ENCODE data around the gene MTHFD1L.

Gene MTHFD1L

DNA sequence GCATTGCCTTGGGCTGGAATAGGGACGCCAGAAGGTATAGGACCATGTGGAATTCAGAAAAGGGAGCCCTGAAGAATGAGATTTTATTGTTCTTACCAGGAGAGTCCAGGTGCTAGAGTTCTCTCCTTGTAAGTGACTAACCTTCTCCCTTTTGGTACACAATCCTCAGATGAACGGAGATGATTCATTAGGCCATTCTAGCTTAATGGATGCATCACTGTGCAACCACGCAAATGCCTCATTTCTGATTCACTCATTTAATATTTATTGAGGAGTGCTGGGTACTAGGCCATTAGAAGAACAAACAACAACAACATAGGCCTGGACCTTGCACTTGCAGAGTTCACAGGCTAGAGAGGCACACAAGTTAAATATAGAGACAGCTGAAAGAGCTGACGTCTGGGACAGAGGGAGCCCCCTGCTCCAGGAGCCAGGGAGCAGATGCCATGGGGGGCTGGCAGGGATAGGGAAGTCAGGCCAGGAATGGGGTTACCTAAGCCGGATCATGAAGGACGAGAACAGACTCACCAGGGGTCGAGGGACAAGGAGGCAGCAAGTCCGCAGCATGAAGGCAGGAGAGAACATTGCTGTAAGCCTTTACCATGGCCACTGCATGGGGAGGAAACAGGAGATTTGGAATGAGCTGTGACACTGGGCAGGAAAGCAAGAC lies 194.7 kb downstream of the MTHFD1L start:
- DNase-seq (ENCODE audit: insufficient read length, low spot score) (peak; percentile 28), FAIRE-seq (peak; percentile 58)
- TF ChIP-seq POLR2A (IDR thresholded peaks at IDR 0.05; ENCODE audit: low read depth, low read length), result no peak

DNA sequence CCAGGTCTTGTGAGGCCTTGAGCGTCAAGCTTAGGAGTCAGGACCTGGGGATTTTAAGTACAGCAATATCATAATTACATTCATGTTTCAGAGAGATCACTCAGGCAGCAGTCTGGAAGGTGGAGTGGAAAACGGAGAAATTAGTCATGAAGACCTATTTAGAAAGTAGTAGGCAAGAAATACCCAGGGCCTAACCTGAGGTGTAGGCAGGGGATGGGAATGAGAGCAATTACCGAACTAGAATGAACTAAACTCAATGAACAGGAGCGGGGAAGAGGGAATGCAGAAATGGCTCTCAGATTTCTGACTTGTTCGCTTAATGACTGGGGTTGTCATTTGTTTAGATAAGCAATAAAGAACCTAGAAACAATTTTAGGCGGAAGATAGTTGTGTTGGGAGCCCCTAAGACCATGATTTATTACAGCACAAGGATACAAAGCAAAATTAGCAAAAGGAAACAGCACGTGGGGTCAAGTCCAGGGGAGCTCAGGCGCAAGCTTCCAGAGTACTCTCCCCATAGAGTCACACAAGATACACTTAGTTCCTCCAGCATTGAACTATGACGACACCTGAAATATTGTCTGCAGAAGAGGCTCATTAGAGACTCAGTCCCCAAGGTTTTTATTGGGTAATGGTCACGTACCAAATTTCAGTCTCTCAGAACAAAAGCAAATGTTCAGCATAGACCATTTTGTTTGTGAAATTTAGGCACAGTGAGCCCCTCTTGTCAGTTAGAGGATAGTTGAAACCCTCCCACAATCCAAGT lies 195.4 kb downstream of the MTHFD1L start:
- FAIRE-seq (no peak), DNase-seq (ENCODE audit: insufficient read length, low spot score) (no peak)
- no peak for TF ChIP-seq POLR2A (IDR thresholded peaks at IDR 0.05; ENCODE audit: low read depth, low read length)

DNA sequence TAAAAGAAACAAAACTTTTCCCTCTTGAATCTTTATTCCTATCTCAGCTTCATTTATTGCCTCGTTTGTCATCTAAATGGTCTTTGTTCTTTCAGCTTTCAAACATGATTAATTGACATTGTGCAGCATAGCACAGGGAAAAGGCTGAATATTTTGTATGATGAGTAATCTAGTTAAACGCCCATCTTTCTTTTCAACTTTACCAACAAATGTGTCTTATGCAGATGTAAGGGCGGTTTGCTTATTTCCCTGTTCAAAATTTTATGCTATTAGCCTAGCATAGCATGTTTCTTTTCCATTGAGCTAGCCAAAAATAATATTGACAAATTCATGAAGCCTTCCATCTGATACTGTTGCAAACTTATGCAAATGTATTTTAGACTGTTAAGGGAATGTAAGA lies 197.8 kb downstream of the MTHFD1L start:
- TF ChIP-seq POLR2A (IDR thresholded peaks at IDR 0.05; ENCODE audit: low read depth, low read length), result no peak
- DNase-seq (ENCODE audit: insufficient read length, low spot score), result peak; percentile 26
- no peak for FAIRE-seq

DNA sequence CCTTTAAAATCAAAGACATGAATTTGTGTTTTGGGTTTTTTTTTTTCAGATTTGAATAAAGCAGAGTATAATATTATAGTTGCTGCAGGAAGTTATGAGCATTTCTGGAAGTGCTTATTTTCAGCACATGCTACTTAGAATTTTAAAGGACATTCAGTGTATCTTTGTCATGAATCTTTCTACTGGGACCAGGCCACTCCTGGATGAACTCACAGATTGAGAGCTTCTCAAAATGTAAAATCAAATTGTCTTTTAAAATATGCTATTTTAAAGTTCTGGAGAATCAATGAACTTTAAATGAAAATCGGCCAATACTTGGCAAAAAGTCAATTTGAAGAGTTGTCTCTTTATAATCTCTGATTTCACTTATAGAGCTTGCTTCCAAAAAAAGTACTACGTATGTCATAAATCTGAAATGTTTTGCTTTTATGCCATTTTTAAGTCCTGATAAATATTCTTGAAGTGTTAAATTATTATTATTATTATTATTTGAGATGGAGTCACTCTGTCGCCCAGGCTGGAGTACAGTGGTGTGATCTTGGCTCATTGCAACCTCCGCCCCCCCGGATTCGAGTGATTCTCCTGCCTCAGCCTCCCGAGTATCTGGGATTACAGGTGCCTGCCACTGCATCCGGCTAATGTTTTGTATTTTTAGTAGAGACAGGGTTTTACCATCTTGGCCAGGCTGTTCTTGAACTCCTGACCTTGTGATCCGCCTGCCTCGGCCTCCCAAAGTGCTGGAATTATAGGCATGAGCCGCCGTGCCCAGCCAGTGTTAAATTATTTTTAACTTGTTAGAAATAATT lies 198.5 kb downstream of the MTHFD1L start:
- no peak for TF ChIP-seq POLR2A (IDR thresholded peaks at IDR 0.05; ENCODE audit: low read depth, low read length)
- DNase-seq (ENCODE audit: insufficient read length, low spot score) (no peak), FAIRE-seq (no peak)

DNA sequence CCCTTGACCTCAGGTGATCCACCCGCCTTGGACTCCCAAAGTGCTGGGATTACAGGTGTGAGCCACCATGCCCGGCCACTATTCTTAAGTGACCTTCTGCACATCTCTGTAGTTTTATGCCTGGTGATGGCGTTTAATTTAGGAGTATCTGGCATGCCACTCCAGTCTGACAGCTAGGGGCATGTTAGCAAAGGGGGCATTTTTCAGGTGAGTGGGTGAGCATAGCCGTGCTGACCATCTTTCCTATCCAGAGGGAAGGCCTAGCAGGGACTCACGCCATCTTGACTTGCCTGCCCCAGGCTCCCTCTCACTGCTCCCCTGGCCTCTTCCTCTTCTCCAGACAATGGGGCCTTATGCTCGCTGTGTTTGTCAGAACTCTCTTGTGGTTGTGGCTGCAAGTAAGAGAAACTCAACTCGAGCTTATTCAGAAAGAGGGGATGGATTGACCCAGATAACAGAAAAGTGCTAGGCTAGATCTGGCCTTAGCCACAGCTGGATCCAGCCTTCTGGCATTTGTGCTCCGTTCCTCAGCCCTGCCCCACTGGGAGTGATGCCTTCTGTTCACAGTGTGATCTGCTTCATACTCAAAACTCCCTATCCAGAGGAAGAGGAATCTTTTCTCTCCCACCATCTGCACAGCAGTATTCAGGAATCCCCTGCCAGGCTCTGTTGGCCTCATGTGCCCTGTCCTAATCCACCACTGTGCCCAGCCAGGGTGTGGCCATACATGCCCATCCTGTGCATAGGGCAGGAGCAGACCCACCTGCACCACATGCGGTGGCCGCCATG lies 199.7 kb downstream of the MTHFD1L start:
- no peak for FAIRE-seq
- TF ChIP-seq POLR2A (IDR thresholded peaks at IDR 0.05; ENCODE audit: low read depth, low read length), result no peak
- no peak for DNase-seq (ENCODE audit: insufficient read length, low spot score)

DNA sequence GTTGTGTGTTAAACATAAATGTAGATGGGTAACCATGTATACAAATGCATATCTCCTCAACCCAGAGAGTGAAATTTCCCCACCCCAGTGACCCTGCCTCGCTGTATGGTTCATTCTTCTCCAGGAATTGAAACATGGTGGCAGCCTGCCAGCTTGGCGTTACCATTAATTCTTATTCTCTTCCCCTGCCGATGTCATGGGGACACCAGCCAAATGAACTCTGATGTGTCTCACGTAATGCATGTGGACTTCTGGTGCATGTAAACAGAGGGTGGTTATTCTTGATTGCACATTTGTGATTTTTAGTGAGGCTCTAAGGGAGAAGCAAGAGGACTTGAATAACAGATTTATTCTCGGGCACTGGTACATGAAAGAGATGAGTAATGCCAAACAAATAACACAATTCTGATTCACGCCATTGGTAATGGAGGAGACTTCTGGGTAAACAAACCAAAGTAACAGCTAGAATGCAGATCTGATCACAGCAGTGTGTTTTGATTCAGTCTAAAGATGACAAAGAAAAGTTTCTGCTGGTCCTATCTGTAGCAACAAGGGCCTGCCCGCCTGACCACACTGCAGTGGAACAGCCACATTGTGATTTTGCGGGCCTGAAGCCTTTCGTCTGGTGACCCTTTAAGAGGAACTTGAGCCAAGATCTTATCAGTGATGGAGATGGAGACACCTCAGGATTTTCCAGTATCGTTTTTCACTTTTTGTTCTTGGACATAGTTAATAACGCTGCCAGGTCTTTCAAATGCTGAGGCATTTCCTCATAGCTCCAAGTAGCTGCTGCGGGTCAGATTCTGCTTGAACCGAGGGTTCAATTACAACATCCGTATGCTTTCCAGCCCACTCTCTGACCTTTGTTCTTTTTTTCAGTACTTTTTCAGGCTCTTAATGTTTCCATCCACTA lies 202.4 kb downstream of the MTHFD1L start:
- no peak for TF ChIP-seq POLR2A (IDR thresholded peaks at IDR 0.05; ENCODE audit: low read depth, low read length)
- DNase-seq (ENCODE audit: insufficient read length, low spot score) (no peak), FAIRE-seq (peak; percentile 55)

DNA sequence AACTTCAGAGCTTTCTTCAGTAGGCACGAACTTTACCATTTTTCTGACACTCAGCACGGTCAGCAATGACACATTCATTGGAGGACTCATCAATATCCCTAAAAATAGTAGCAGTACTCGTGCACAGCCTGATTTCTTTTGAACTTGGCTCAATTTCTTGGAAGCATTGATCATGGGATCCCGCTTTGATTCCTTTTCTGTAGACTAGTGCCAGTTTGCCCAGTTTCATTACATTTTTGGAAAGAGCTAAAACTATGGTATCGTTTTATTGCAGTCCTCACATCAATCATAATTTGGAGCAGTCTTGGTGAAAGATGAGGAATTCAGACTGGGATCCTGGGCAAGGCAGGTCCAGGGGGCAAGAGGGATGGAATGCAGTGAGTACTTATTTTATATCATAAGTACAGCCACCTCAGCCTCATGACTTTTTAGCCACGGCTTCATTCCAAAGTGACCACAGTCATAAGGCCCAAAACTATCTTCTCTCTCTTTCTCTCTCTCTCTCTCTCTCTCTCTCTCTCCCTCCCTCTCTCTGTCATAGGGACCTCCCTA lies 203.3 kb downstream of the MTHFD1L start:
- no peak for TF ChIP-seq POLR2A (IDR thresholded peaks at IDR 0.05; ENCODE audit: low read depth, low read length)
- no peak for FAIRE-seq
- no peak for DNase-seq (ENCODE audit: insufficient read length, low spot score)

DNA sequence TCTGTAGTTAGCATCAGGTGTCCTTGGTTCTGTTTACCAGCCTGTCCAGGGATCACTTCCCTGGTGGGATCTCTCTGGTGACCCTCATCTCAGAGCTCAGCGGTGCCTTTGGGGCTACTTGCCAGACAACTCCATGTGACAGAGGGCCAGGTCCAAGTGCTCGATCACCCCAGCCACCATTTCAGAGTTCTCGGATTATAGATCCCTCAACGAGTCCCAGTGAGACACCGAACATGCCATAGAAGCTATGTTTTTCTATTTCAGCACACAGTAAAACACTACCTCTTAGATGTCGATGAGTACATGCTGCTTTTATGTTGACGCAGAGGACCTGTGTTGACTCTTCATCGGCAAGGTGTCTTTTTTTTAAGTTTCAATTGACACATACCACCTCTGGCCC lies 204.1 kb downstream of the MTHFD1L start:
- DNase-seq (ENCODE audit: insufficient read length, low spot score), result no peak
- no peak for FAIRE-seq
- TF ChIP-seq POLR2A (IDR thresholded peaks at IDR 0.05; ENCODE audit: low read depth, low read length), result no peak

DNA sequence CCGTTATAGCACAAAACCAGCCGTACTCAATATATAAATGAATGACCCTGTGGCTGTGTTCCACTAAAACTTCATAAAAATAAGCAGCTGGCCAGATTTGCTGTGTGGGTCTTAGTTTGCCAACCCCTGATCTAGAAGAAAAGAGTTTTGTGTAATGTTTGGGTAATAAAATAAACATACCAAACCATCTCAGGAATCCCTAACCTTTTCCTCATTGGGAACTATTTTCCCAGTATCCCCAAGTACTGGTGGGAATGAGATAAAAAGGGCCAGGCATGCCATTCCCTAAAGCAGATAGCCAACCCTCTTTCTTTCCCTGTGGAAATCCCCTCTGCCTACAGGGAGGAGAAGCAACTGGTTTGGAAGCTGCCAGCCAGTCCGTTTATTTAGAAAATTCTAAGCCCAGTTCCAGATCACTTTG lies 205.1 kb downstream of the MTHFD1L start:
- DNase-seq (ENCODE audit: insufficient read length, low spot score) (no peak), FAIRE-seq (no peak)
- no peak for TF ChIP-seq POLR2A (IDR thresholded peaks at IDR 0.05; ENCODE audit: low read depth, low read length)

DNA sequence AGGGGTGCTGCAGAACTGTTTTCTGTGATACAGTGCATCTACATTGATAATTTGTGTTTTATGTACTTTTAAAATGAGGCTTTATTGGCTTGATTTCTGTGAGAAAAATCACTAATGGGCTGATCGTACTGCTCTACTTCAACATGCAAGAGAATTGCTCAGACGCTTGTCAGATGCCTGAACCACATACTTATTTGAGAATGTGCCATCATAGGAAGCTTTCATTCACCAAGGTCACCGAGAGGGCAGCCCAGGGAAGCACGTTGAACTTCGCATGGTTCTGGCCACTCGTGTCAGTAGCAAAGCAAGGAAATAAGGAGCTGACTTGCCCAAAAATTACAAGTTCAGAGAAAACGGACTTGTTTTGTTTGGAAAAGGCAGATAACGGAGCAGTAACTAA lies 205.8 kb downstream of the MTHFD1L start:
- peak; percentile 15 for DNase-seq (ENCODE audit: insufficient read length, low spot score)

DNA sequence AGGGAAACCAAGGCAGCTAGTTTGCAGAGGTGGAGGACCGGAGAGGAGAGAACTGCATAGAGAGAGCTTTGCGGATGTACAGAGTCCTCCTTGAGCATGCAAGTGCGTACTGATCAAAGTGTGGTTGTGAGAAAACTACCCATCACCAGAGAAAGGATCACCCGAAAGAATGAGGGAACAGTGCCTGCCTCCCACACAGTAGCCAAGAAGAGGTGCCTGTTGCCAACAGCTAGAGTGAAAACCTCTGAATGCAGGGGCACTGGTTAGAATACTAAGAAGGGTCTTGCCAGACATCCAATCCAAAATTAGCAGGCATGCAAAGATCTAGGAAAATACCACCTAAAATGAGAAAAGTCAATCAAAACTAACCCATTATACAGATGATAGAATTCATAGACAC lies 207.6 kb downstream of the MTHFD1L start:
- no peak for TF ChIP-seq POLR2A (IDR thresholded peaks at IDR 0.05; ENCODE audit: low read depth, low read length)

More for the DNA sequence above, 205.8 kb downstream of the MTHFD1L start:
- no peak for FAIRE-seq
- TF ChIP-seq POLR2A (IDR thresholded peaks at IDR 0.05; ENCODE audit: low read depth, low read length), result no peak

DNA sequence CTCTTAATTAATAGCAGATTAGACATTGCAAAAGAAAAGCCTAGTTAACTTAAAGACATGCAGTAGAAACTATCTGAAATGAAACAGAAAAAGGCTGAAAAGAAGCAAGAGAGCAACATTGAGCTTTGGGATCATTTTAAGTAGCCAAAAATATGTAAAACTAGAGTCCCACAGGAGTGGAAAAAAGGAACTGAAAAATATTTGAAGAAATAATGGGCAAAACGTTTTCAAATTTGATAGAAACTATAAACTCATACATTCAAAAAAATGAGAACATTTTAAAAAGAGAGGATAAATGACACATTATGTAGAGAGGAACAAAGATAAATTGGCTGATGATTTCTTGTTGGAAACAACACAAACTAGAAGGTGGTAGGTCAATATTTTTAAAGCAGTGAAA lies 208.2 kb downstream of the MTHFD1L start:
- TF ChIP-seq POLR2A (IDR thresholded peaks at IDR 0.05; ENCODE audit: low read depth, low read length), result no peak
- FAIRE-seq, result no peak
- DNase-seq (ENCODE audit: insufficient read length, low spot score), result no peak

More for the DNA sequence above, 207.6 kb downstream of the MTHFD1L start:
- FAIRE-seq (no peak), DNase-seq (ENCODE audit: insufficient read length, low spot score) (no peak)

Measured in H54 (cell line).